Right lung (tissue), 5 donors: ENCODE results near the gene GBA2. TPM values are rescaled to one million over a fixed set of nuclear protein-coding genes. Genes with fewer than 3 reads are reported as not detected.

Experiments used
- DNase-seq, 2 donors: peaks; one replicate each; pipeline ENCODE4 v3.0.0-alpha.2; 2013
- polyA plus RNA-seq, 5 donors: library from polyadenylated mRNA; unstranded; fragments of 120-200 nt; gene quantifications; one replicate each; pipeline versions ENCODE4 v1.2.1 to v1.2.3, GENCODE V29; 2013; ENCODE audit warnings: inconsistent platforms in 1 of 5, low replicate concordance in 1 of 5; ENCODE audit not compliant: insufficient read length in 5 of 5, insufficient read depth in 1 of 5

Gene GBA2
- polyA plus RNA-seq, 5 donors = 85.0 to 106 (median 95.5) TPM

DNA sequence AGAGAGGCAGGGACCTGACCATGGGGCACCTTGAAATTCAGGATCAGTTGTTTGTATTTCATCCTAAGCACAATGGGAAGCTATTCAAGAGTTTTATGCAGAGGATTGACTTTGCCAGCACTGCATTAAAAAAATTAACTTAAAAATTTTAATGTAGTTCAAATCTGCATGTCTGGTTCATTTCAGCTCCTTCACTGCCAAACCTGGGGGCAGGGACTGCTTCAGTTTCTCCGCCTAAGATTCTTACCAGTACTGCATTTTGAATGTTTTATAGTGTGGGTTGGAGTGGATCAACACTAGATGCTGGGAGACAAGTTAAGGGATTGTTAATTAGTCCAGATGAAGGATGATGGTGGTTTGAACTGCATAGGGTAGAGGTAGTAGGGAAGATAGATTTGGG lies 20.7 kb upstream of the GBA2 start:
- no peak for DNase-seq

DNA sequence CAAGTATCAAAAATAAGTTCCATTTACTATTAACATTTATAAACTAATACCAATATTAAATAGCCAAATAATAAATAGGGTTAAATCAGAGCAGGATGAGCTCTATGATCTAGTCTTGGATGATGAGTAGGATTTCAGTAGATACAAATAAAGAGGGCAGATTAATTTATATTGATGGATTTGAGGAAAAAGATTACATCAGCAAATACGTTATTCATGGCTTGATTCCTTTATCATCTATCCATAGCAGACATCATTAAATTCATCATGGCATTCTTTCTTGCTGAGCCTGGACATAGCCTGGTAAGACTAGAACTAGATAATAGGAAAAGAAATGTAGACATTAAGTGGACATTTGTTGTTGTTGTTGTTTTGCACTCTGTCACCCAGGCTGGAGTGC lies 18.4 kb upstream of the GBA2 start:
- no peak for DNase-seq

DNA sequence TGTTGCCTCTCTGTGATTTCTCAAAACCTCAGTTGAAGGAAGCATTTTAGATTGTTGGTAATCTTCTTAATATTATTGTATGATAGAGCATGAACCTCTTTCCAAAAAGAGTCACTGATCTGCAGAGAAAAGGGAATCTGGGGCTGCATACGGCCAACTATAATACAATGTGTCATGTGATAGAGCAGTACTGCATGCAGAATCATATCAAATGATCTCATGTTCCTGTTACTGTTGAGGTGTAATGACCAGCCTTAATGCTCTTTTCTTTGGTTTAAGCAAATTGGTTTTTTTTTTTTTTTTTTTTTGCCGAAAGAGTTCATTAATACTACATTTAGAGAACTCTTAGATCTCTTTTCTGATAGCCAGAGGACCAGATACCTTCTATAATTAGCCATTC lies 18.0 kb upstream of the GBA2 start:
- no peak for DNase-seq

DNA sequence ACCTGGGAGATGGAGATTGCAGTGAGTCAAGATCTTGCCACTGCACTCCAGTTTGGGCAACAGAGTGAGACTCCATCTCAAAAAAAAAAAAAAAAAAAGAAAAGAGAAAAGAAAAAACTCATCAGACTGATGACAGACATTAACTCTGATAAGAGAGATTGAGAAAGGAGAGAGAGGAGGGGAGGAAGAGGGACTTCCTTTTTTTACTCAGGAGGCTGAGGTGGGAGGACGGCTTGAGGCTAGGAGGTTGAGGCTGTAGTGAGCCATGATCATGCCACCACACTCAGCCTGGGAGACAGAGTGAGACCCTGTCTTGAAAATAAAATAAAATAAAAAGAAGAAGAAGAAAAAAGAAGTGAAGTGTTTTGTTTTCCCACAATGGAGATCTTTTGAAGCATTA lies 14.8 kb upstream of the GBA2 start:
- DNase-seq = no peak

DNA sequence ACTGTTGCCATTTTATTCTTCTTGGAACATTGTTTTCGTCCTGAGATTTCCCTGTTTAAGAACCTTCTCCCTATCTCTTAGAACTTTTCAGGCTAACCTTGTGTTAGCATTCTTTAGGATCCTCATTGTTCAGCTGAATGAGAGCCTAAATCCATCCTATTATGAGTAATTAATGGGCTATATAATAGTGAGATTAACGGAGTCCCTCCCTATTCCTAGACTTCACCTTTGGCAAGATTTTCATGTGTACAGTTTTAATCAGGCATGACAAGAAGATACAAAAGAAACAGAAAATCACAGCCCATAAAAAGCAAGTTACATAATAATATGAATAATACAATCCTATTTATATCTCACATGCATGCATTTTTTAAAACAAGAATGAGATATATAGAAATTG lies 14.2 kb upstream of the GBA2 start:
- DNase-seq = no peak

DNA sequence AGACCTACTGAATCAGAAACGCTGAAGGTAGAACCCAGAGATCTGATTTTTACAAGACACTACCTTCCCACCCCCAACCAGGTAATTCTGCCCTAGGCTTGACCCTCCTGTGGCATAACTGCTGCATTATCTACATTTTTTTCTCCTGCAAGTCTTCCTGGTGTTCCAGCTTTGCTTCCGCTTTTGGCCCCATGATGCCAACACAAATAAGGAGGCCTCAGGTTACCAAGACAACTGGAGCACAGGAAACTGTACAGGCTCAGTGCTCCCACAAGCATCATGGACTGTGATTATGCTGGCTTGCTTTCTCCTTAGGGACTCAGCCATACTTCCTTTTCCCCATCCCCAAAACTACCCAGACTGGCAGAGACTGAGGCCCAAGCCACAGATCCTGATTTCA lies 11.6 kb upstream of the GBA2 start:
- DNase-seq = no peak

DNA sequence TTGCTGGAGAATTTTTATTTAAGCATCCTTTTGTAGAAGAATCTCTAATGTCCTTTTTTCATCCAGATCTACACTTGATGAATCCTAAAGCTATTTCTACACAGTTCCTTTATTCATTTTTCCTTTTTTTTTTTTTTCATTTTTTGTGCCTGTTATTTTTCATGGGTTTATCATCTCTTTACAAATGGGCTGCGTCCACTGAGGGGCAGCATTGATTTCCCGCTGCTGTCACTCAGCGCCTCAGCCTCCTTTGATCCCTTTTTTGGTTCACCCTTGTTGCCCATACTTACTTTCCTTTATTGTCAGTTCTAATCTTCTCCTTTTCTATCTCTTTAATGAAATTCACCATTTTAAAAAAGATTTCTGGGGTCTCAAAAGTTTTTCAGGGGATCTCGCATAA lies 10.8 kb upstream of the GBA2 start:
- DNase-seq = no peak

DNA sequence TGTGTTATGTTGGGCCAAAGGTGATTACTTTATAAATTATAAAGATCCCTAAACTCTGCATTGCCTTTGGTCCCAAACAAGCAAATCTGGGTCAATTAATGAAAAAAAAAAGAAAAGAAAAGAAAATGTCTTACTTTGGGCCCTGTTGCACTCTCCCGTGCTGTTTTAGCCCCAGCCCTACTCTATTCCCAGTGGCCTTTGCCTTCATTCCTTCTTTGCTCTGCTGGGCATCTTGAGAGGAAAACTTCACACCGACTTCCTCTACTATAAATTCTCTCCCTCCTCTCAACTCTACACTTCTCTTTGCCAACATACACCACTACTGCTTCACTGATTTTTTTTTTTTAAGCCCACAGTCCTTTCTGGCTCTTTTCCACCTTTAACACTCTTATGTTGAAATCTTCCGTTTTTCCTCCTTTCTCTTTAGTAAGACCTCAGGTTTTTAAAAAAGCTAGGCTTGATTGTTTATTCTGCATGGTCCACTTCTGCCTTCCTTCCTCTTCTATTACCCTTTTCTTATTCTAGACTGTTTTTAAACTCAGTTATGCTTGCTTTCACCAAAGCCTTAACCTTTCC lies 9.5 kb upstream of the GBA2 start:
- no peak for DNase-seq

DNA sequence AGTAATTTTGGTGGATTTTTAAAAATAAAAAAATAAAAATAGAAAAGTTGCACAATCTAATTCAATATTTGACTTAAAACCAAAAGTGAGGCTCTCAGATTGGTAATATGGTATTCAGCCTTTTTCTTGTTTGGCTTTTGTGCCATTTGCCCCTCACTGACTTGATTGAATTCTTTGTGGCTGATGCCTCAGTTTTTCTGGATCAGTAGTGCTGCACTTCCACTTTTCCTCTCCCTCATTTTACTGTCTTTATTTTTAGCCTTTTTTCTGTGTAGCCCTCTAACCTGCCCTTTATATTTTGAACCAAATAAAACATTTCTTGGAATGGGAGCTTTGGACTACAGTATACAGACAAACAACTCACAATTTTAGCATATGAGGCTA lies 8.9 kb upstream of the GBA2 start:
- no peak for DNase-seq

DNA sequence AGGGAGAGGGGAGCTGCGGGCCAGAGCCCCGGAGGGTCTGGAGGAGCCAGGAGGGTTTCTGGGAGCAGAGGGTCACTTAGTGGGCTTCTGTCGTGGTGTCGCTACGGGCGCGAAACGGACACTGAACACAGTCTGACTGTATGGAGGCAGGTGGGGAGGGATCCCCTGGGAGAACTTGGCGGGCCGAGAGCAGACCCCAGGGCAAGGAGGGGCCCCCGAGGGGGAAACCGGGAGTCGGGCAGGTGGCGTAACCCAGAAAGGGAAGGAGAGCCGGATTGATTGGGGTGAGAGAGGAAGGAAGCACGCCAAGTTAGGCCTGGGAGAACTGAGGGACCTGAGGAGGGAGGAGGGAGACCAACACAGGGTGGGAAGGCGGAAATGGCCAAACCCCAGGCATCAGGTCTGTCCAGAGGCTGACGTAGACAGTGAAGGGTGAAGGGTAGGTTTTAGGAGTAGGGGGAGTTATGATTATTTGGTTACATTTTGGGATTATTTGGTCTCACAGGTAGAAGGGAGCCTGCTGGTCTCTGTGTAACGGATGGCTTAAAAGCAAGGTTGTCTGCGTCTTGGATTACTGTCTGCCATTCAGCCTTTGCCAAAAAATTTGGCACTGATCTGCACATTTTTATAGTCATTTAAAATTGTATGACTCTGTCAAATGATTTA lies 8.3 kb upstream of the GBA2 start:
- DNase-seq = peak in 1 of 2 donors; percentile 70

DNA sequence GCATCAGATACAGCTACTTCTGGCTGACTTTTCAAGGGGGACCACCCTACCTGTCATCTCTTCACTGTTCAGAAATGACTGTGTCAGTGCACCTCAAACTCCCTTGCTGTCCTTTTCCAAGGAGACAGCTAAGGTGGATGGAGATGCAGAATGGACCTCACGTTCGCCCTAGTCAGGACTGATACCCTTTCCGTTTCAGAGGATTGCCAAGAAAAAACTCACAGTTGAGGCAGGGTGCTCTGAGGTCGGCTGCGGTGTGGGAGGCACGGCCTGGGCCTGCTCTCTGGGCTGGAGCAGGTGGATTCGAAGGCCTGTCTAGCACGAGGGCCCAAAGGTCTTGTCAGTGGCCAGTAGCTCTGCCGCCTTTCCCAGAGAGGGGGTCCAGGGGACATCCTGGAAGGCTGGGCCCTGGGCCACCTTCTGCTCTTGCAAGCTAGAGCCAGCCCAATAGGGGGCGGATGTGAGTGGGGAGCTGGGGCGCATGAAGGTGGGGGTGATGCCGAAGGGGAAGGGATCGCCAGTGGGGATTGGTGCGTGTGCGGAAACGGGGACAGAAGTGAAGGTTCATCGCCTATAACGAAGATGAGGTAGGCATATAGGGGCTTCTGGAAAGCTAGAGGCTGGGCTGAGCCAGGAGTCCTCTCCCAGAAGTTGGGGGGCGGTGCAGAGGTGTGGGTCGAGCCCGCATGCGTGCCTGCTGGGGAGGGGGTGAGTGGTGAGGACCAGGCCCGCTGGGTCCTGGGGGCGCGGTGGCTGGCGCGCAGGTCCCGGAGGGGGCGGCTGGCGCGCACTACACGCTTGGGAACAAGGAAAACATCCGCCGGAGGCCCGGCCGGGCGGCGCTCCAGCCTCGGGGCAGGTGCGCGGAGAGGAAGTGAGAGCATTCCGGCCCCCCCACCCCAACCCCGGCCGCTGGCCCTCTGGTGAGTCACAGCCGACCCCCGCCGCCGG lies 7.5 kb upstream of the GBA2 start:
- peak in 1 of 2 donors; percentile 57 for DNase-seq

DNA sequence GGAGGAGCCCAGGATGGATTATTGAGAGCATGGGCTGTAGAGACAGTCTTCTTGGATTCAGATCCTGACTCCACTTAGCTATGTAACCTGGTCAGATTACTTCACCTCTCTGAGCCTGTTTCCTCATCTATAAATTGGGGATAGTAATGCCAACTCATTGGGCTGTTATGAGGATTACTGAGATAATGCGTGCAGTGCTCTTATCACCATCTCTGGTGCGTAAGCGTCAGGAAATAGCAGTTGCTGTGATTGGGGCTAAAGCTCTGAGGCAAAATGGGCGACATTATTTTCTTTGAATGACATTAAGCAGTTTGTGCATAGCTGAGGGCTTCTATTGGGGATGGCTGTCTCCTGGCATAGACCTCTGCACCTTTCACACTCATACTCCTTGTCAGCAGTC lies 6.0 kb upstream of the GBA2 start:
- DNase-seq = no peak

DNA sequence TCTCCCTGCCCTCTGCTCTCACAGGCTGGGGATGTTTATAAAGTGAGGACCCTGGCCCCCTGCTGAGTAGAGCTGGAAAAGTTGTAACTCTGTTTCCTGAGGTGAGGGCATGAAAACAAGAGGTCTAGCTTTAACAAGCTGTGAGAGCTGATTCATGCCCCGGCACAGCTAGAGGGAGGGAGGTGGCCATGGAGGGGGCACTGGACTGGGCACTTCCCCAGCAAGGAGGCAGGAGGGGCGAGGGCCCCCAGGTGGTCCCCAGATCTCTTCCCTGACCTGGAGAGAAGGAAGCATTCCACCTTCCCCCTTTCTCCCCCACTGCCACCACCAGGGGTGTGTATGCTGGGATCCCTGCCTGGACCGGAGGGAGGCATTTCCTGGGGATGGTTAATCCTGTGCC lies 5.2 kb upstream of the GBA2 start, which contains the start of gene MSMP:
Gene MSMP, minus strand, starts transcription at position 13 of the 400 bp plus-strand sequence. CDS start 147 bp downstream, outside the sequence.
- no peak for DNase-seq

DNA sequence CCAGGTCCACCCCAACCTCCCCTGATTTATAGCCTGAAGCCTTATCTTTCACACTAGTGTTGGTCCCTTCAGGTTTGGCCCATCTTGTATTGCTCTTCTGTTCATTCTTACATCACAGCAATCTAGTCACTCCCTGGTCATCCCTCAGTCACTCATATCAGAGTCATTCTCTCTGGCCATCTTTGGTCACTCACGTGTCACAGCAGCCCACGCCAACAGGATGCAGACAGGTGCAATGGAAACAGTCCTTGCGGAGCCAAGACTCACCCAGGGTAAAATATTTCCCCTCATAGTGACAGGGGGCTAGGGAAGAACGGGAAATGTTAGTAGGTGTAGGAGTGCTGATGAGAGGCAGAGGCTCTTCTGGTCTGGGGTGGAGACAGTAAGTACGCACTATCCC lies 4.4 kb upstream of the GBA2 start:
- no peak for DNase-seq

DNA sequence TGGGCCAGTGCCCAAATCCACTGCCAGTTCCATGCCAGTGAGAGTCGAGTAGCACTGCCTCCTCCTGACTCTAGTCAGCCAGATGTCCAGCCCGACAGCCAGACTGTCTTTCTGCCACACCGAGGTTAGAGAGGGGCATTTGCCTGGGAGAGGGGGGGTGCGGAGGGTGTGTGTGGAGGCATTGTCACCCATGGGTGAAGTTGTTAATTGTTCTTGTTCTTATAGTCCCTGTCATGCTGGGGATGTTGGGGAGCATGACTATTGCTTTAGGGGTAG lies 1.2 kb upstream of the GBA2 start:
- no peak for DNase-seq

DNA sequence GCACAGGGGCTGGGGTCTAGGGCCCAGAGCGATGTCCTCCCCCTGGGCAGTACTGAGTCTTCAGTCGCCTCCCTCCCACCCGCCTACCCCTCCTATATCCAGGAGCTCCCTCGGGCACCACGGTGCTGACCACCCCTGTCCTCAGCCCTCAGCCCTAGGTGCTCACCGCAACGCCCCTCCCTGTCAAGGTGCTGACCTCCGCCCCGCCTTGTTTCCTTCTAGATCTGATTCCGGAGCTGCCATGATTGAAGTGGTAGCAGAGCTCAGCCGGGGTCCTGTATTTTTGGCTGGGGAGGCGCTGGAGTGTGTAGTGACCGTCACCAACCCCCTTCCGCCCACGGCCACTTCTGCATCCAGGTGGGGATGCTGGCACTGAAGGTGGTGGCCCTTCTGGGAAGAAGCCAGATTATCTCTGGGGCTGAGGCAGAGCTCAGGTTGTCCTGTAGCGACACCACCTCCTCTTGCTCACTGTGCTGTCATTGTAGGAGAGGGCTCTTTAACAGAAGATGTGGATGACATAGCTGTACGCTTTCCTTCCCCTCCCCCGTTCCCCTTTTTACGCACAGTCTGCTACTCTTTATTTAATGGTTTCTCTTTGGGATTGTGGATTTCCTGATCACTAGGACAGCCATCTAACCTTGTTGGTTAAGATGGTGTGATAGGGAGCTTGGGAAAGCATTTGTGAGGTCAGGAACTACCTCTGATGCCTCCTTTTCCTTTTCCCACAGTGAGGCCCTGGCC lies 657 bp upstream of the GBA2 start:
- DNase-seq = no peak

DNA sequence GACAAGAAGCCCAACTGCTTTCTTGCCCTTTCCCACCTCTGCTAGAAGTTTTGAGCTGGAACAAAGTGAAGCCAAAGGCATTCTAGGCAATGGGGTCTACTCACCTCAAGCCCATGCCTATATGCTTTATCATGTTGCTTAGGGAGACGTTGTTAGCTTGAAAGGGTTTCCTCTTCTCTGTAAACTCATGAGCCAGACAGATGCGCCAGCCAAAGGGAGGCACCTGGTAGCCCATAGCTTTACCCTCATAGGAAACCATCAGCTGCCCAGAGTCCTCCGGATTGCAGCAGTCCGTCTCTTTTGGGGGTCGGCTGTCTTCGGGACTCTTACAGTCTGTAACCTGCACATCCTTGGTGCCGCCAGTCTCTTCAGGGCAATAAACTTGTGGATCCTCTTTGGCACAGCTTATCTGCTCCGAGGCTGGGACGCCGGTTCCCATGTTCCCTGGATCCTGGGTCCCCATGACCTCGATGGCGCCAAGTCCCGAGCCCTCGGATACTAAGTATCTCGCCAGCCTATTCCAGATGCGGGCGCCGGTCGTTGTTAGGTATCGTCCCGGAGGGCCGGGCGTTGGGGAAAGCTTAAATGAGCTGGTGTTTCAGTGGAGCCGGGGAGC lies 678 bp downstream of the GBA2 start:
- no peak for DNase-seq

DNA sequence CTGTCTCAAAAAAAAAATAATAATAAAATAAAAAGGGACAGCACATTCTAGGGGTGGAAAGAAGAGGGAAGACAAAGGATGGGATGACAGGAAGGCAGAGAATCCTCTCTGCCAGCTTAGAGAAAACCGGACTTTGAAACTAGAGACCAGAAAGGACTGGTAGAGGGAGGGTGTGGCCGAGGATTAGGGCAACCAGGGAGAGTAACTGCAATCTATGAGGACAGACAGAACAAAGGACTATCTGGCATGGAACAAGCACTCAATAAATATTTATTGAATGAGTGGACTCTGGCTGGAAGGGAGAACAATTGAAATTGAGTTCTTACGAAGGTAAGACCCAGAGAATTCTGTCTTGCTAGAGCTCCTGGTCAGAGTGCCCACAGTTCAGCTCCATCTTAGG lies 2.4 kb downstream of the GBA2 start:
- no peak for DNase-seq

DNA sequence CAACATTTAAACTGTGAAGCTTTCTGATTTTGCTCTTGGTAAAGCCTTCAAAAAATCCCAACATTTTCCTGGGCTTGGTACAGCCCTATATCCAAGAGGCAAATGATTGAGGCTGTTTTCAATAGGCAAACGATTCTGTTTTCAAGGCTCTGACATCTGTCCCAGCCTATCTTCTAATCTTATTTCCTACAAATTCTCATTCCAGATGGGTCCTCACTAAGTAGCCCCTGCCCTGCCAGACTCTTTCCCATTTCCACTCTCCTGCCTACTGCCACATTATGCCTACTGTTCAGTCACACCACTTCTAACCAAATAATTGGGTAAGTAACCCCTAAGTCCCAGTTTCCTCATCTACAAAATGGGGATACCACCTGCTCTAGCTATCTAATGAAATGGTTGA lies 3.5 kb downstream of the GBA2 start:
- DNase-seq = no peak

DNA sequence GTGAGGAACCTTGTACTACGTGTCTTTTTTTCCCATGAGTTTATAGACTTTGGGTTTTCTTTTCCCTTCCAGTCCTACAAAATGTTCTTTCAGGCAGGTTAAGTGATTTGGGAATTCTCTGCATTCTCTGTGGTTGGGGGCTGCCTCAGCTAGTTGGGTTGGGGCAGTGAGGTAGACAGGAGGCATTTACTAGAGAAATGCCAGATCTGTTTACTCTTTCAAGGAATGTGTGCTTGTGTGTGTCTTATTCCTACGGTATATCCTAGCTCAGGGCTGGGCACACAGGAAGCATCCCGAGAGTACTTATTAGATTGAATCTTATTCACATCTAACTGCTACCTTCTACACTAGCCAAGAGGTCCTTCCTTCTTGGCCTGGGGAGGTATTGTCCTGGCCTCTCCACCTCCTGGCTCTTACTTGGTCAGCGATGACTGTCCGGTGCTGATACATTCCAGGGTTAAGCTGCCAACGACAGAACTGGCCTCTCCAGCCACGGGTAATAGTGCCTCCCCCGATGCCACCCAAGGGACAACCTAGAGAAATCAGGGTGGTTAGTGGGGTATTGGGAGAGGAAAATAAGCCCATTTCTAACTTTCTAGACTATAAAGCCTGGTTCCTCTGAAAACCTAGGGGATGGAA lies 5.0 kb downstream of the GBA2 start:
- DNase-seq = no peak

DNA sequence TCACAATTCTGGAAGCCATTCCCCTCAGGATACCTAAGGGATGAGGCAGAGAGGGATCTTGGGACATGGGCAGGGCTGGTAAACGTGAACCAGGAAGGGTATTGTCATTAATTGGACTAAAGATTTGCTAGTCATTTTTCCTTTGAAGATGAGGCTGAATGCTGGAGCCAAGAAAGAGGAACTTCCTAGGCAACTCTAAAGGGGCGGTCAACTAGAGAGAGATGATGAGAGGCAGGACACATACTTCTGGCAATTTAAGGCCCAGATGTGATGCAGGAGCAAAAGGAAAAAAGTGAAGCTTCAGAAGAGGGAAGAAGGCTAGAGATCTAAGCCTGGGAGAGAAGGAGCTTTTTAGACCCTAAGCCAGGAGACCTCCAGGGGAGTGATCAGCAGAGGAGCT lies 5.6 kb downstream of the GBA2 start:
- no peak for DNase-seq

DNA sequence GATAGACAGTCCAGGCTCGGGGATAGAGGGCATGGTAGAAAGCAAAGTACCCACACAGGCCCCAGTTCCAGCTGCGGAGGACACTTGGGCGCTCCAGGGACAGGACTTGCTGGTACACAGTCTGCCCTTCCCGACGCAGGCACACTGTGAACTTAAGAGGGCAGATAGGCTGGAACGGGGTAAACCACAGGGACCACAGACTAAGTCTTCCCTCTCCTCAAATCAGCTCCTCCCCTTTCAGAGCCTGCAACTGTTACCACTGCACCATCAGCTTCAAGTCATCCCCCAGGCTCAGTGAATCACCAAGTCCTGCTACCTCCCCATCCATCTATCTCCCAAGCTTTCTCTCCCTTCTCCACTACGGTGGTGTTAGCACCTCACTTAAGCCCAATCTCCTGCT lies 7.3 kb downstream of the GBA2 start:
- no peak for DNase-seq
